ENCODE data around the gene STK40. TPM values are rescaled to one million over a fixed set of nuclear protein-coding genes. Genes with fewer than 3 reads are reported as not detected.

STK40 gene
- polyA plus RNA-seq, 2 of the 4 experiments (the other 2 are of a cell fraction) = 6.0 to 8.9 TPM

GRCh38 chr1:36367798-36368197, 17.9 kb downstream of the STK40 start:
- FAIRE-seq (no peak), ATAC-seq (no peak), DNase-seq (ENCODE audit: low read depth in 1 of 2, low spot score in 1 of 2) (no peak)
- no peak for TF ChIP-seq CBX8 (IDR thresholded peaks at IDR 0.05)
- TF ChIP-seq FOSB (CRISPR knock-in tag; IDR thresholded peaks at IDR 0.05) = no peak
- TF ChIP-seq ZSCAN20 (CRISPR knock-in tag; IDR thresholded peaks at IDR 0.05) = no peak
- no peak for TF ChIP-seq ATOH8 (CRISPR knock-in tag; IDR thresholded peaks at IDR 0.05; ENCODE audit: low read depth)
- no peak for TF ChIP-seq HOXB13 (CRISPR knock-in tag; IDR thresholded peaks at IDR 0.05; ENCODE audit: low read depth)
- no peak for TF ChIP-seq CHD4 (IDR thresholded peaks at IDR 0.05; ENCODE audit: borderline replicate concordance)
- no peak for TF ChIP-seq EP300 (IDR thresholded peaks at IDR 0.05)
- TF ChIP-seq CHD2 (IDR thresholded peaks at IDR 0.05; ENCODE audit: low read length, partially characterized antibody) = no peak
- TF ChIP-seq, protein P1, sequence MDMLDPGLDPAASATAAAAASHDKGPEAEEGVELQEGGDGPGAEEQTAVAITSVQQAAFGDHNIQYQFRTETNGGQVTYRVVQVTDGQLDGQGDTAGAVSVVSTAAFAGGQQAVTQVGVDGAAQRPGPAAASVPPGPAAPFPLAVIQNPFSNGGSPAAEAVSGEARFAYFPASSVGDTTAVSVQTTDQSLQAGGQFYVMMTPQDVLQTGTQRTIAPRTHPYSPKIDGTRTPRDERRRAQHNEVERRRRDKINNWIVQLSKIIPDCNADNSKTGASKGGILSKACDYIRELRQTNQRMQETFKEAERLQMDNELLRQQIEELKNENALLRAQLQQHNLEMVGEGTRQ (IDR thresholded peaks at IDR 0.05) = no peak
- TF ChIP-seq KDM1A (IDR thresholded peaks at IDR 0.05; ENCODE audit: low read depth) = no peak
- TF ChIP-seq SREBF2 (IDR thresholded peaks at IDR 0.05) = no peak
- no peak for TF ChIP-seq HMGXB4 (CRISPR knock-in tag; IDR thresholded peaks at IDR 0.05; ENCODE audit: borderline replicate concordance)
- TF ChIP-seq, protein P2, sequence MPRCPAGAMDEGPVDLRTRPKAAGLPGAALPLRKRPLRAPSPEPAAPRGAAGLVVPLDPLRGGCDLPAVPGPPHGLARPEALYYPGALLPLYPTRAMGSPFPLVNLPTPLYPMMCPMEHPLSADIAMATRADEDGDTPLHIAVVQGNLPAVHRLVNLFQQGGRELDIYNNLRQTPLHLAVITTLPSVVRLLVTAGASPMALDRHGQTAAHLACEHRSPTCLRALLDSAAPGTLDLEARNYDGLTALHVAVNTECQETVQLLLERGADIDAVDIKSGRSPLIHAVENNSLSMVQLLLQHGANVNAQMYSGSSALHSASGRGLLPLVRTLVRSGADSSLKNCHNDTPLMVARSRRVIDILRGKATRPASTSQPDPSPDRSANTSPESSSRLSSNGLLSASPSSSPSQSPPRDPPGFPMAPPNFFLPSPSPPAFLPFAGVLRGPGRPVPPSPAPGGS (IDR thresholded peaks at IDR 0.05) = no peak
- TF ChIP-seq JUN (IDR thresholded peaks at IDR 0.05) = no peak
- no peak for TF ChIP-seq ZNF302 (CRISPR knock-in tag; IDR thresholded peaks at IDR 0.05)
- no peak for TF ChIP-seq RFX5 (IDR thresholded peaks at IDR 0.05)
- no peak for TF ChIP-seq GATA3 (IDR thresholded peaks at IDR 0.05; ENCODE audit: borderline replicate concordance)
- TF ChIP-seq EHF (CRISPR knock-in tag; IDR thresholded peaks at IDR 0.05) = no peak
- Histone ChIP-seq H3K9me3 (no peaks in the 10 kb centered on the region), H3K27ac (no peak overlapping the region), H3K4me3 (no peak overlapping the region), H3K4me1 (peaks cover 26% of the 10 kb centered on the region), H3K4me2 (no peak overlapping the region)
- WGBS (ENCODE audit: missing lambda C conversion rate) = 90% methylated on average over 3 of the region's 4 CpGs
- POLR2A ChIA-PET = interaction anchor here (1.3 kb wide), 1 partner anchor 19 kb away, joined by 5 read pairs; no protein-coding TSS in a partner anchor
- CTCF ChIA-PET = interaction anchor here (0.5 to 5.8 kb wide), 20 partner anchors 8 to 271 kb away, joined by 3 to 201 read pairs (median 6); partner anchors contain the start of genes LSM10, STK40 and TRAPPC3

GRCh38 chr1:36367066-36367465, 18.7 kb downstream of the STK40 start:
- DNase-seq (ENCODE audit: low read depth in 1 of 2, low spot score in 1 of 2) (no peak), FAIRE-seq (no peak), ATAC-seq (no peak)
- CTCF ChIA-PET = interaction anchor here (0.7 to 5.8 kb wide), 9 partner anchors 11 to 270 kb away, joined by 3 to 201 read pairs (median 6); partner anchors contain the start of gene TRAPPC3
- WGBS (ENCODE audit: missing lambda C conversion rate) = 100% methylated on average over 2 of the region's 5 CpGs
- no peaks in the 10 kb centered on the region for H3K9me3 ChIP-seq
- no peak overlapping the region for H3K4me3 ChIP-seq
- no peak overlapping the region for H3K4me2 ChIP-seq
- H3K27ac ChIP-seq = no peak overlapping the region
- POLR2A ChIA-PET = no interaction called here
- H3K4me1 ChIP-seq = peaks cover 18% of the 10 kb centered on the region
- TF ChIP-seq, protein P3, sequence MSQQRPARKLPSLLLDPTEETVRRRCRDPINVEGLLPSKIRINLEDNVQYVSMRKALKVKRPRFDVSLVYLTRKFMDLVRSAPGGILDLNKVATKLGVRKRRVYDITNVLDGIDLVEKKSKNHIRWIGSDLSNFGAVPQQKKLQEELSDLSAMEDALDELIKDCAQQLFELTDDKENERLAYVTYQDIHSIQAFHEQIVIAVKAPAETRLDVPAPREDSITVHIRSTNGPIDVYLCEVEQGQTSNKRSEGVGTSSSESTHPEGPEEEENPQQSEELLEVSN (IDR thresholded peaks at IDR 0.05; ENCODE audit: borderline replicate concordance, low read depth) = no peak
- TF ChIP-seq CHD4 (IDR thresholded peaks at IDR 0.05; ENCODE audit: borderline replicate concordance) (no peak), NFE2L2 (conservative IDR thresholded peaks at IDR 0.05; ENCODE audit: low read length) (no peak), HOXA7 (CRISPR knock-in tag; IDR thresholded peaks at IDR 0.05) (no peak), RFX5 (IDR thresholded peaks at IDR 0.05) (no peak), MAFK (IDR thresholded peaks at IDR 0.05; ENCODE audit: partially characterized antibody) (no peak)
- TF ChIP-seq, protein P1 (IDR thresholded peaks at IDR 0.05) = no peak

Measured in A549 (cell line).